GM18520 (cell line): ENCODE data around the gene AUTS2.
A peak's percentile ranks its signal among the peaks of the same experiment; 100 is the strongest.

Experiments used
- ATAC-seq: cut with Tn5 transposase; IDR thresholded peaks from one replicate; pipeline ENCODE4 v1.9.1; 2021; ENCODE audit not compliant: unreplicated experiment

Gene AUTS2

DNA sequence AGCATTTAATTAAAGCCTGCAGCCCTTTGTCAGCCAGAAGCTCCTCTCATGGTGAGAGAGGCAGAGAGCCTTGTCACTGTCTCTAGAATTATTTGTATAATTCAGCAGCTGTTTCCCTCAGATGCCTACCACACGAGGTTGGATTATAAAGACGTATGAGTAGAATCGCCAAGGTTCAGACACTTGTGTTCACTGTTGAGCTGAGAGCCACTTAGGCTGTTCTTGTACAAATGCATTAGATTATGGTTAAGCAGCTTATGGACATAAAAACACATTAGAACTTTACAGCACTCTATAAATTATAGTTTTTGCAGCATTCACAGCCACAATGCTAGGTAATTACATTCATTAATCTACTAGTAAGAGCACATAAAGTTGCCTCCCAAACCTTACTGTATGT lies 282.6 kb downstream of the AUTS2 start:
- no peak for ATAC-seq

DNA sequence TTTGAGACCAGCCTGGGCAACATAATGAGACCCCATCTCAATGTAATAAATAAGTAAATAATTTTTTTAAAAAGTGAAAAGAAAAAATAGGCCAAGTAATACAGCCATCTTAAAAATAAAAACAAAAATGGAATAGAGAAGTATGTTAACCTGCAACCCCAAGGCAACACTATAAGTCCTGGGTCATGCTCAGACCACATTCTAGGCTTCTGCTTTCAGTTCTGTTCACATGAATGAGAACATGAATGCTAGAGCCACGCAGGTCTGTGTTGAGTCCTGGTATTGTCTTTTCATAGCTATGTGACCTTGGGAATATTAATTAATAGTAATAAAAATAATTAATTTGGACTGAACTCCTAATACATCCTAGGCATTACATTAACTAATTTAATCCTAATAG lies 284.0 kb downstream of the AUTS2 start:
- ATAC-seq: no peak

DNA sequence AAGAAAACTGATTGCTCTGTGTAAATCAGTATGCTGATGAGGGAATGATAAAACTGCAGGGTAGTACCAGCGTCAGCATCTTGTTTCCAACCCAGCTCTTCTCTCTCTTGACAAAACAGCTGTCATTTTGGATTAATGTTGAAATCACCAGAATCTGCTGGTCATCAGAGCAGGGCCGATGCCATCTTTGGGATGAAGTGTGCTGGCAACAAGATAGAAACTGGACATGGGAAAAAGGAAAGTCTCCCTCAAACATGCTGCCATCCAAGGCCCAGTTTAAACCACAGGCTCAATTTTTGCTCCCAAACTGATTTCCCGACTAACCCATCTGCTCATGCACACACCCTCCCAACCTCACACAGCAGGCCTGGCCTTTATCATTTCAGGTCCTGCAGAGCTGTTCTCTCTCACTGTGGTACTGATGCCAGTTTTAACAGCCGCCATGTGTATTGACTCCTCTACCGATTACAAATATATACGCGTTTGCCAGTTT lies 285.2 kb downstream of the AUTS2 start:
- no peak for ATAC-seq

DNA sequence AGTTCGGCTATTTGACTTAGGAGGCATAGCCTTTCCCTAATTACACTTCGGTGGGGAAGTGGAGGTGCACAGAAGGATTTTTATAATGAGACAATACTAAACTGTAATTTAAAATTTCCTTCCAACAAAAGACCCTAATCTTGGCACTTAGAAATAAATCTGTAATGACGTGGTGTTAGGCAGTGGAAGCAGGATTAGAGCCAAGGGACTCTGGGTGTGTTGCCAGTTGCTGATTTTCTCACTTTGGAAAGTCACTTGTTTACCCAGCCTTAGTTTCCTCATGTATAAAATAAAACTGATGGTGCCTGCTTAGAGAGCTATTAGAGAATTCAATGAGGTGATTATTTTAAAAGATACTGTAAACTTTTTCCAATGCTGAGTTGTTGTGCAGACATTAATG lies 287.2 kb downstream of the AUTS2 start:
- ATAC-seq: no peak

DNA sequence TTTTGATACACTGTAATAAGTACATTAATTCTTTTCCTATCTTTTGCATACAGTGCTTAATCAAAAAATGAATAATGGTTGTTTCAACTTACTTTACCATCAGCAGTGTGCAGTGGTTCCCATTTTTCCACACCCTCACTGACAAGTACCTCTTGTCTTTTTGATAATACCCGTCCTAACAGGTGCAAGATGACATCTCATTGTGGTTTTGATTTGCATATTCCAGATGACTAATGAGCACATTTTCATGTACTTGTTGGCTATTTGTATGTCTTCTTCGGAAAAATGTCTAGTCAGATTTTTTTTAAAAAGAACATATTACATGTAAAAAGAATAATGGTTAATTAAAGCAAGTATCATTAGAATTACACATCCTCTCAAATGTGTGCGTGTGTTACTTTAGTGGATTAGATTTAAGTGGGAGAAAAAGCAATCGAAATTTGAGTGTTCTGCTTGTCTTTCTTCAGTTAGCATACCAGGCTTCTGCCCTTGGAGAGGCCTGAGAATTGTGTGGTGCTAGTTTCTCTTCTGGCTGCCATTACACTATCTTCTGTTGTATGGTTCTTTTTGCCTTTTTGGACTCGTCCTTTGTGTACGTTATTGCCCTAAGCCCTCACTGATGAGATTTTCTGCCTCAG lies 291.2 kb downstream of the AUTS2 start:
- peak; percentile 78 for ATAC-seq

DNA sequence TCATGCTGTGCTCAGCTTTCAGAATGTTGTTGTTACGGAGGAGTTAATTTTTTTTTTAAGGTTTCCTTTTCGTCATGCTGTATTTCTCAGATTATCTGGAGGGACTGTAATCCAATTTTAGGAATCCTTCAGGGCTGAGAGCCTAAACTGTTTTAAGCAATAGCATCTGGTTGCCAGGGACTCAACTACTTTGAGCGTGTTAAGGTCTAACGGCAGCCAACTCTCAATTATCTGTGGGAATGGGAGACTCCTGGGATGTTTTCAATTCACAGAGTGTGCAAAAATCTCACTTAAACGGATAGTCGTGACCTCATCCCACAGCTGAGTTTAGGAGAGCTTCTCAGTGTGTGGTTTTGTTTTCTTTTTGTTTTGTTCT lies 291.7 kb downstream of the AUTS2 start:
- no peak for ATAC-seq

DNA sequence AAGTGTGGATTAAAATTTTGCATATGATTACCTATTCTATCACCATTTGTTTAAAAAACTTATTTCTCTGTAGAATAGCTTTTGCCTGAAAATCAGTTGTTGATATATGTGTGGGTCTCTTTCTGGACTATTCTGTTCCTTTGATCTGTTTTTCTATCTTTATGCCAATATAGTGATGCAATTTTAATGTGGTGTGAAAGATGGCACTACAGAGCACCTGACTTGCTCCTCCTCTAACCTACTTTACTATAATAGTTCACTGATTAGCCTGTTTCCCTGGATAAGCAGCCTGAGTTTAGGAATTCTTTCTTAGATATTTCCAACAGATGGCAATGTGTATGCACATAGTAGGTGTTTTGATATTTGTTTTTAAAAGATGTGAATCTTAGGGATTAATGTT lies 294.5 kb downstream of the AUTS2 start:
- ATAC-seq: no peak

DNA sequence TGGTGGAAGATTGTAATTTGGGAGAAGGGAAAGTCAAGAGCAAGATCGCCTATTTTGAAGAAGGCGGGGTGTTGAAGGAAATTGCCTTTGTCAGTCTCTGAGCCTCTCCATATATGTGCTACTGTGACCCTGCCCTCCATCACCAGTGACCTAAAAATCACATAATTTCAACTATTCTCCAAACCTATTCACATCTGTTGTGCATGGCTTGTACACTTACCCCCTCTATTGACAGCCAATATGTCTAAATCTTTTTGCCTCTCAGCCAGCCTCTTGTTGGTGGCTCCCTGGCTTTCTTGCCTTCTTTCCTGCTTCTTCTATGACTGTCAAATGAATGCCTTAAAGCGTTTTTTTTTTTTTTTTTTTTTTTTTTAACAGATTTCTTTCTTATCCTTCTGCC lies 295.6 kb downstream of the AUTS2 start:
- no peak for ATAC-seq

DNA sequence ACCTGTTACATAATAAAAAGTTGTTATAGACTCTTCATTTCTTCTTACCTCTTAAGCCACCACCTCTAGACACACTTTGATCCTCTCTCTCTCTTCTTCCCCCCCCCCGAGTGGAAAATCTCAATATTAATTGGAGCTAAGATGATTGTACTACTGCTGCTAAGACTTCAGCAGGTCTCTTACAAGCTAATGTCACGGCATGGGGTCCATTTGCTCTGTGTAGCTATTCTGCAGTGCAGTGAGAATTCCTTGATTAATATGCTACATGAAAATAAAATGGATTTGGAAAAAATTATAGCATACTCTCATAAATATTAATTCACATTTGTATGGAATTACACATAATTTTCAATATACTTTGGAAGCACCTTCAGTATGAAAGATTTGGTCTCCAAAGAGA lies 297.2 kb downstream of the AUTS2 start:
- no peak for ATAC-seq

DNA sequence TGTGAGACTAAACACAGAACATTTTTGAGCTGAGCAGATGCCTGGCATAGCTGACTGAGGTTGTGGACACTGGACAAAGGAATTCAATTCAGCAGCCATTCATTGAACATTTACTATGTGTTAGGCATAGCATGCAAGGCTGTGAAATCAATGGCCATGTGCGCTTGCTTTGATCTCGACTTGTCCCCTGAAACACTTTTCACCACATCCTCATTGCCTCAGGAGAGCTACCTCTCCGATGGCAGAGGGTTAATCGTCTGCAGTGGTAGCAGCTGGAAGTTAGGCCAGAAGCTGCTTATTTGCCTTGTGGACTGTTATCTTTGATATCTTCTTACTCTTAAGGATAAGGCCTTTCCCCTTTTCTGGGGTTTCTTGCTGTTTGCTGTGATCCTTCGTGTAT lies 297.8 kb downstream of the AUTS2 start:
- ATAC-seq: no peak

DNA sequence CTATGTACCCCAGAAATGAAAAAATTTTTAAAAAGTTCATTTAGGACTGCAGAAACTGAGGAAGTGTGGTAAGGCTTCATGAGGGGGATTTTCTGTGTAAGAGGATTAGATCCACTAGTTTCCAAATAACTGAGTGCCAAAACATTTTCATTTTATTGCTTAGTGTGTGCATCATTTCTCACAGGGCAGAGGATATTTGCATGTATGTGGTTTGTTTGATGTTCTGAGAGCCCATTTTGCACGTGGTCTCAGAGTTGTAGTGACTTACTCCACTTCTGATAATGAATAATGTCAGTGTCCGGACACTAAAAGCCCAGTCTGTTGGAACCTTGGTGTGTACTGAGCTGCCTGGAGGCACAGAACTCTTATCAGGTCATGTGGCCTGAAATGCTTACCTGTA lies 299.9 kb downstream of the AUTS2 start:
- ATAC-seq: peak; percentile 95

DNA sequence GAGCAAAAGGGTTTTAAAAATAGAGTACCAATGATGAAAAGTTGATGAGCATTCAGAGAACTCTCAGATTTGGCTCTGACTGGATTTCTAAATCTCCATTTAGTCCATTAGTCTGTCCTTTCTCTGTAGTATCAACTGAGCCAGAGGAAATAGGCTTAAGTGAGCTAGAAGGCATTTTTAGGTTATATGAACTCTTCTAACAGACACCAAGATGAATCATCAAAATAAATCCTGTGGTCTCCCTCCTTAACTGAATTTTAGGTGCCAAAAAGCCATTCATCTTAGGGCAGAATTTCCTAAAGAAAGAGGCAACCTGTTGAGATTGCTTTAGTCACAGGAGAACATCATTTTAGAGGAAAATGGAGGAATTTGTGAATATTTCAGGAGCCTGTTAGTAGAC lies 305.1 kb downstream of the AUTS2 start:
- no peak for ATAC-seq

DNA sequence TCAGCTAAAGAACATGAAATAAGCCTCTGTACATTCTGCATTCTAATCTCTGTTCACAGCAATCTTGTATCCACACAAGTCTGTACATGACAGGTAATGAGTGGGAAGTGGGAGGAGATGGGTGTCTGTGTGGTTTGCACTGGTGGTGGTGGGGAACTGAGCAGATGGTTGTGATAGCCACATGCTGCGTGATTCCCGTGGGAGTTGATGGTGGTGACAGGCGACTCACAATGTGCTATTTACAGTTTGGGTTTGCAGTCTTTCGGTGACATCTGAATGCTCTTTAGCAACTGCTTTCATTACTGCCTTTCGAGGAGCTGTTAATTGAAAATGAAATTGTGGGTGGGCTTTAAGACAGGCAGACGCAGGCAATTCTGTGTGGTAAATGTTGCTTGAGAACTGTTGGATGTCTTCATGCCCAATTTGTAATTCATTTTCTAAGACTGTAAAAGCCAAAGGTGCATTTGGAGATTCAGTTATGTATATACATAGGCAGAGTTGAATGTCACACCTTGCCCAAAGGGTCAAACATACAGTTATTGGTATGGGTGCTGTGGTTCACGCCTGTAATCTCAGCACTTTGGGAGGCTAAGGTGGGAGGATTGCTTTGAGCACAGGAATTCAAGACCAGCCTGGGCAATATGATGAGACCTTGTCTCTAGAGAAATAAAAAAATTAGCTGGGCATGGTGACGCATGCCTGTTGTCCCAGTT lies 308.2 kb downstream of the AUTS2 start:
- ATAC-seq: peak; percentile 84

DNA sequence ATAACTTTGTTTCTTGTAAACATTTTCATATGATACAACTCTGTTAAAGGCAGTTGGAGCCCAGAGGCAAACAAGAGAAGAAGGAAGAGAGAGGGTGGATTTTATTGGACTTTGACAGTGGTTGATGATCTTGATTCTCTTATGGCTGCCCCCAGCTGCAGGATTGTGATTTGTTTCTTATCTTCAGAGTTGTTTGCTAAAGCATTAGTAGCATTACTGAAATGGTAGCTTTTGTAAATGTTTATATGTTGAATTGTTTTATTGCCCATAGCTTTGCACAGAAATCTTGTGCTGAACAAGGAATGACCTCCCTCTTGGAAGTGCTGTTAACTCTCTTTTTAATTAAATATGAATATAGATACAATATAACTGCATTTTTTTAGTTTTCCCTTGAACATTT lies 309.4 kb downstream of the AUTS2 start:
- ATAC-seq: no peak

DNA sequence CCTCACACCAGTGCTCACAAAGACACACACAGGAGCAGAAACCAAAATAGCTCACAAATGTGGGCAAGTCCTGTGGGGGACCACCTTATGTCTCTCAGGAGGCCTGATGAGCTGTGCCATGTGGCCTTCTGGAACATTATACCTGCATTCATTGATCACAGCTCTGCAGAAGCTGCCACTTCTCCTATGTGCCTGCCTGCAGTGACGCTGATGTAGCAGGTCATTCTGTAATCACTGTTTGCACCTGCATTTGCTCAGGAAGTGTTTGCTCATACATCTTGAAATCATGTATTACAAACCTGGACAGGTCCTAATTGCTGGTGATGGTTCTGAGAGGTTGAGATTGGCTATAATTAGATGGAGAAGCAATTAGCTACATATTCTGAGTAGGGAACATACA lies 310.2 kb downstream of the AUTS2 start:
- ATAC-seq: no peak

DNA sequence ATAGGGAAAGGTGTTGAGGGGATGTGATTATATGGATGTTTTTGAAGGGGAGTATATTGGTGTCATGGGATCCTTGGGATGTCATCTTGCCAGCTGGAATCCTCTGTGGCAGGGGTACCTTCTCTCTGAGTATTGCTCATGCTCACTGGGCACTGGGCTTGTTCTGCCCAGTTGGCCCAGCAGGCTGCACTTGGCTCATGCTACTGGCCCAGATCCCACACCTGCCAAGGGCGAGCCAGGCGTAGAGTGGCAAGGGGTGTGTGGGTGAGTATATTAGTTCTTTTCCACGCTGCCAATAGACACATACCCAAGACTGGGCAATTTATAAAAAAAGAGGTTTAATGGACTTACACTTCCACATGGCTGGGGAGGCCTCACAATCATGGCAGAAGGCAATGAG lies 311.9 kb downstream of the AUTS2 start:
- ATAC-seq: no peak

DNA sequence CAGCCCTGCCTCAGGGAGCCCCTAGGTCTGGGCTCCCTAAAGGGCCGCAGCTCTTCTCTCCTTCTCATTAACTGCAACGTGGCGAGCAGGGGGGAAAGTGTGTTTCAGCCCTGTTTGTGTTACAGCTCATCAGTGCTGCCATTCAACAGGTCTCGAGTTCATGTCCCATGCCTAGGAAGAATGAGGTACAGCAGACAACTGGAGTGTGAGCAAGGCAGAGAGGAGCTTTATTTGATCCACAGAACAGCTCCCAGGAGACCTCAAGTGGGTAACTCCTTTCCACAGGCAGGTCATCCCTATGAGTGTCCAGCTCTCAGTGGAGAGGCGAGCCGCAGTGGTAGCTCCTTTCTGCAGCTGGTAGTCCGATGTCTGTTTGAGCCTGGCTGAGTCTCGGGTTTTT lies 313.1 kb downstream of the AUTS2 start:
- ATAC-seq: no peak

DNA sequence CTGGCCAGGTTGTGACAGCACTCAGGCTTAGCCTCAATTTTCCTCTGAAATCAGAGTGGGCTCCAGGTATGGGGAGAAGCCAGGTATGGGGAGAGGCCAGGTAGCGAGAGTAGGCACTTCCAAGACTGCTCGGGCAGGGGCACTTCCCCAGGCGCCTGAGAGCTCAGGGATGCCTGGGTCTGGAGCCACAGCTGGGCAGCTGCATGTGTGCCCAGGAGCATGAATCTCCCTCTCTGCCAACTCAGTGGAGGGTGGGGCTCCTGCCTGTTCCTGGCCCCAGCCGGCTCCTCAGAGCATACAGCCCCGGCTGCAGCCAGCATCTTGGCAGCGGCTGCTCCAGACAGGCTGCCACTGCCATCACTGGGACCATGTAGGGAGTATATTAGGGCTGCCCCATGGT lies 313.9 kb downstream of the AUTS2 start:
- ATAC-seq: no peak

DNA sequence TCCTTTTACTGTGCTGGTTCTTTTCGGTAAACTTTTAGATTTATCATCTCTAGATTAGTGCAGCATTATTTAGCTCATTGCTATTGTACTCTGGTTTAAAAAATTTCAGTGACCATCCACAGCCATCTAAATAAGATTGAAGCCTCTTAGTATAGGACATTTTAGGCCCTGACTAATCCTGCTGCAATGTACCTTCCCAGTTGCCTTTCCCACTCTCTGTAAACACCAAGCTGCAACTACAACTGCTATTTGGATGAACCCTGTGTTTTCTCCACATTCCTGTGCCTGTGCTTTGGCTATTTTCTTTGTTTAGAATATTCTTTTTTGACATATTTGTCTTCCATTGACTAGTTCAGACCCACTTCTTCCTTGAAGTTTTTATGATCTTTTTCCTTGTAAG lies 314.6 kb downstream of the AUTS2 start:
- ATAC-seq: no peak

DNA sequence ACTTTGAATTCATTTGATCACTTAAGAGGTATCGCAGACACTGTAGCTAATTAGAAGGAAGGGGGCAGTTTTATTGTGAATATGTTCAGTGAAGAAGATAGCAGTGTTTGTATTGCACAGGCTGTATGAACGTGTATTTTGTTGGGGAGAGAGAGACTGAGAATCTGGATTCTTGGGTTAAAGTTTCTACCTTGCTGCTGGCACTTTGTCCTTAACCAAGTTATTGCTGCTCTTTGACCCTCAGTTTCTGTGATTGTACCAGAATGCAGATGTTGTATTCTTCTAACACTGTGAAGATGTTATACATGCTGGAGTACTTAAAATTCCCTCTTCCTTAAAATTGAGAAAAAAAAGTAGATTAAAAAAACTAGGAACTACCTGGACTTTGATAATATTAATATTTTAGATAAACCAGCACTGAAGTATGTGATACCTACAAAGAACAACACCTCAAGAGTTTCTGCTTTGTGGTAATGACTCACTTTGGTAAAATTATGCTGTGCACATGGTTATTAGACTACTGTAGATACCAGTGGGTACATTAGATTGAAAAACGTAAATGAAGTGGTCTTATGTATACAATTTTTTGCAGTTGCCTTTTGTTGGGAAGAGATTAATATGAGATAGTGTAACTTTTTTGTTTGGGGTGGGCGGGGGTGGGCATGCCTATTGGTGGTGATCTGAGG lies 321.3 kb downstream of the AUTS2 start:
- ATAC-seq: peak; percentile 49

DNA sequence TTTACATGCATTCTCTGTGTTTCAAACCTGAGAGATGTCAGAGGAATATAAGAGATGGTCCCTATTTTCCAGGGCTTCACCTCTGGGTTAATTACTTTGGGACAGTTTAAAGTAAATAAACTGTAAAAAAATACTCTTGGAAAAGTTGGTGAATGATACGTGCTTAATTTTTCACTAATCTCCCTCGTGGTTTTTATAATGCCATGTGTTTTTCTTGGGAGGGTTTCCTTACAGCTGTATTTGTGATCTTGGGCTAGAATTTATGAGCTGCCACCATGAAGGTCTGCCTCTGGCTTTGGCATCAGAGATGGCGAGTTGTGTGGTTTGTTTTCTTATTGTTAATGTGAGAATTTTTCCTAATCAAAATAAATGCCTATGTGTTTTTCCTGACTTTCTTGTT lies 322.5 kb downstream of the AUTS2 start:
- ATAC-seq: no peak

DNA sequence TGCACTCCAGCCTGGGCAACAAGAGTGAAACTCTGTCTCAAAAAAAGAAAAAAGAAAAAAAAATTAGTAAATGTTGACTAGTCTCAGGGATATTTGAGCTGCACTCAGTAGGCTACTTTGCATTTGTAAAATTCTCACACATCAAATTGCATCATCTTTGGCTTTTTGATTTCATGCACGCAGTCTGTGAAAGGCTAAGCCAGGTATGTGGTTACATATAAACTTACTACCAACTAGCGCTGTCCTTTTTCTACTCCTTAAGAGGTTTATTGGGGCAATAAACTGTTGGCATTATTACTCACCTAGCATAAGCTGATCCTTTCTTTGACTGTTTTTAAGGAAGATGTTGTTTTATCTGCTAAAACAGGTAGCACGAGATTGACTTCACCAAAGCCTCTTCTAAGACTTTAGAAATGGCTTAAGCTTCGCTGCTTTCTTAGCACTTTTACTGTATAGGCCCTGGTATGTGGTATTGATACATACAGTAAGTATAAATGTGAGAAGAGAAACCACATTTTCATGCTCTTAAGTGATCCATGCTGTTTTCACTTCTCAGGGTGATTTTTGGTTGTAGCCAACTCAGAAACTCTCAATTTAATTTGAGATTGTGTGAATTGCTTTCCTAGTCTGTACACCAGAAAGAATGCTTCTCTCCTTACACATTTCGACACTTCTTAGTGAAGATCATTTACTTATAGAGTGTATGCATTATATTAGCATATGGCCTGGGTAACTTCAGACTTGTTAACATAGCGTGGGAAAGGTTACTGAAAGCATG lies 323.9 kb downstream of the AUTS2 start:
- ATAC-seq: peak; percentile 69
